Ishikawa (cell line): ENCODE data around the gene GLRB.

Source experiments
- CEBPB ChIP-seq: IDR thresholded peaks from 2 replicates; pipeline ENCODE4 v1.6.1; 2012
- CREB1 ChIP-seq: IDR thresholded peaks from 2 replicates; pipeline ENCODE4 v1.6.1; 2012; ENCODE audit warnings: low read depth
- EGR1 ChIP-seq: IDR thresholded peaks from 2 replicates; pipeline ENCODE4 v1.6.1; 2012
- EP300 ChIP-seq: IDR thresholded peaks from 2 replicates; pipeline ENCODE4 v1.6.1; 2012; ENCODE audit warnings: borderline replicate concordance
- FOXM1 ChIP-seq: IDR thresholded peaks from 2 replicates; pipeline ENCODE4 v1.6.1; 2012; ENCODE audit warnings: low read depth, borderline replicate concordance
- NFIC ChIP-seq: IDR thresholded peaks from 2 replicates; pipeline ENCODE4 v1.6.1; 2012
- RAD21 ChIP-seq: IDR thresholded peaks from 2 replicates; pipeline ENCODE4 v1.6.1; 2012; ENCODE audit warnings: low read depth
- TAF1 ChIP-seq: IDR thresholded peaks from 2 replicates; pipeline ENCODE4 v1.6.1; 2012; ENCODE audit warnings: low read depth, mild to moderate bottlenecking
- TCF12 ChIP-seq: IDR thresholded peaks from 2 replicates; pipeline ENCODE4 v1.6.1; 2012; ENCODE audit warnings: low read depth
- TEAD4 ChIP-seq: IDR thresholded peaks from 2 replicates; pipeline ENCODE4 v1.6.1; 2012
- YY1 ChIP-seq: IDR thresholded peaks from 2 replicates; pipeline ENCODE4 v1.6.1; 2012; ENCODE audit warnings: low read depth
- ZBTB7A ChIP-seq: IDR thresholded peaks from 2 replicates; pipeline ENCODE4 v1.6.1; 2012; ENCODE audit warnings: low read depth
- TF ChIP-seq, protein P1 (sequence below): IDR thresholded peaks from 2 replicates; pipeline ENCODE4 v1.6.1; 2012; ENCODE audit warnings: low read depth, mild to moderate bottlenecking
- TF ChIP-seq, protein P2 (sequence below): IDR thresholded peaks from 2 replicates; pipeline ENCODE4 v1.6.1; 2012
- TF ChIP-seq, protein P3 (sequence below): IDR thresholded peaks from 2 replicates; pipeline ENCODE4 v1.6.1; 2012

GLRB gene

DNA sequence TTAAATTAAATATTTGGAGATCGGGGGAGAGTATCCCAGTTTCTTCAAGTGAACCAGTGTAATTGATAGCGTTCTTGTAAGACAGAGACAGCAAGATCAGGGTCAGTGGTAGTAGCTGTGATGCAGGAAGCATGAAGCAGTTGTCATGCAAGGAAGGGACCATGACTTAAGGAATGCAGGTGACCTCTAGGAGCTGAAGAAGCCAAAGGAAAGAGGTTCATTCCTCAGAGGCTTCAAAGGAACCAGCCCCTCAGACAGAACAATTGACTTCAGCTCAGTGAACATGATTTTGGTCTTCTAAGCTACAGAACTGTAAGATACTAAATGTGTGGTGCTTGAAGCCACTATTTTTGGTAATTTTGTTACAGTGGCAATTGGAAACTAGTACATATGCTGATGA lies 51.6 kb downstream of the GLRB start:
- no peak for TF ChIP-seq YY1
- no peak for TF ChIP-seq EP300

DNA sequence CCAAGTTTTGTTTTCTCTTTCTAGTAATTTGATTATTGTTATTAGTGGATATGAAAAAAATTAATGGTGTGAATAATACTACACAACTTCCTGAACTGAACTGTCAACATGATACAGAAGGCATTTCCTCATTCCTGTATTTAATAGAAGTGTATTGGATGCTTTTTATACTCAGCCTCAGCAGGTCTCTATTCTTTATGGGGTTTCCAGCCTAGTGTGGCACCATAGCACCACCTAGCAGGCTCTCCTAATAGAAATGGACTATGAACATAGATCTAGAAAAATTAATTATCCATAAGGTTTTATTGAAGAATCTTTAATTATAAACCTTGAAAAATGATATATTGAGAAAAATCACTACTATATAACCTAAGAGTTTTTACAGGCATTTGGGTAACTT lies 52.4 kb downstream of the GLRB start:
- no peak for TF ChIP-seq TCF12
- TF ChIP-seq TAF1, result no peak
- TF ChIP-seq TEAD4, result no peak
- no peak for TF ChIP-seq YY1
- peak; percentile 84 for TF ChIP-seq RAD21

DNA sequence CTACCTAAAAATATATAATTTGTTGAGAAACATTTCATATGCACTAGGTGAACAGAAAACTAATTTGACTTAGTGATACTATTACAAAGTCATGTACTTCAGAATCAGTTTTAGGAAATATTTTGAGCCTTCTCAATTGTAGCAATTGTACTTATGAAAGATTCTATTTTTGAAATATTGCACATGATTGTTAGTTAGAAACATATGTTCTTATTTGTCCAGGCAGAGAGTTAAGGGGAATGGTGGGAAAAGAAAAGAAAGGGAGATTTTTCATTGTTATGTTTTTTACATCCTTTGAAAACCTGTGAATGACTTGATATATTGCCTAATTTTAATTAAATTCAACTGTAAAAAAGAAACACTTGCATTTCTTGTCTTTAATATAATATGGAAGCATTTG lies 66.0 kb downstream of the GLRB start:
- no peak for TF ChIP-seq ZBTB7A
- TF ChIP-seq CREB1, result no peak
- TF ChIP-seq TAF1, result no peak
- TF ChIP-seq TEAD4, result no peak
- TF ChIP-seq TCF12, result no peak
- TF ChIP-seq, protein P1, sequence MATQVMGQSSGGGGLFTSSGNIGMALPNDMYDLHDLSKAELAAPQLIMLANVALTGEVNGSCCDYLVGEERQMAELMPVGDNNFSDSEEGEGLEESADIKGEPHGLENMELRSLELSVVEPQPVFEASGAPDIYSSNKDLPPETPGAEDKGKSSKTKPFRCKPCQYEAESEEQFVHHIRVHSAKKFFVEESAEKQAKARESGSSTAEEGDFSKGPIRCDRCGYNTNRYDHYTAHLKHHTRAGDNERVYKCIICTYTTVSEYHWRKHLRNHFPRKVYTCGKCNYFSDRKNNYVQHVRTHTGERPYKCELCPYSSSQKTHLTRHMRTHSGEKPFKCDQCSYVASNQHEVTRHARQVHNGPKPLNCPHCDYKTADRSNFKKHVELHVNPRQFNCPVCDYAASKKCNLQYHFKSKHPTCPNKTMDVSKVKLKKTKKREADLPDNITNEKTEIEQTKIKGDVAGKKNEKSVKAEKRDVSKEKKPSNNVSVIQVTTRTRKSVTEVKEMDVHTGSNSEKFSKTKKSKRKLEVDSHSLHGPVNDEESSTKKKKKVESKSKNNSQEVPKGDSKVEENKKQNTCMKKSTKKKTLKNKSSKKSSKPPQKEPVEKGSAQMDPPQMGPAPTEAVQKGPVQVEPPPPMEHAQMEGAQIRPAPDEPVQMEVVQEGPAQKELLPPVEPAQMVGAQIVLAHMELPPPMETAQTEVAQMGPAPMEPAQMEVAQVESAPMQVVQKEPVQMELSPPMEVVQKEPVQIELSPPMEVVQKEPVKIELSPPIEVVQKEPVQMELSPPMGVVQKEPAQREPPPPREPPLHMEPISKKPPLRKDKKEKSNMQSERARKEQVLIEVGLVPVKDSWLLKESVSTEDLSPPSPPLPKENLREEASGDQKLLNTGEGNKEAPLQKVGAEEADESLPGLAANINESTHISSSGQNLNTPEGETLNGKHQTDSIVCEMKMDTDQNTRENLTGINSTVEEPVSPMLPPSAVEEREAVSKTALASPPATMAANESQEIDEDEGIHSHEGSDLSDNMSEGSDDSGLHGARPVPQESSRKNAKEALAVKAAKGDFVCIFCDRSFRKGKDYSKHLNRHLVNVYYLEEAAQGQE, result no peak
- TF ChIP-seq RAD21, result no peak
- TF ChIP-seq NFIC, result no peak
- TF ChIP-seq, protein P2, sequence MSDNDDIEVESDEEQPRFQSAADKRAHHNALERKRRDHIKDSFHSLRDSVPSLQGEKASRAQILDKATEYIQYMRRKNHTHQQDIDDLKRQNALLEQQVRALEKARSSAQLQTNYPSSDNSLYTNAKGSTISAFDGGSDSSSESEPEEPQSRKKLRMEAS, result no peak
- no peak for TF ChIP-seq CEBPB
- no peak for TF ChIP-seq YY1
- no peak for TF ChIP-seq EGR1
- no peak for TF ChIP-seq FOXM1
- TF ChIP-seq, protein P3, sequence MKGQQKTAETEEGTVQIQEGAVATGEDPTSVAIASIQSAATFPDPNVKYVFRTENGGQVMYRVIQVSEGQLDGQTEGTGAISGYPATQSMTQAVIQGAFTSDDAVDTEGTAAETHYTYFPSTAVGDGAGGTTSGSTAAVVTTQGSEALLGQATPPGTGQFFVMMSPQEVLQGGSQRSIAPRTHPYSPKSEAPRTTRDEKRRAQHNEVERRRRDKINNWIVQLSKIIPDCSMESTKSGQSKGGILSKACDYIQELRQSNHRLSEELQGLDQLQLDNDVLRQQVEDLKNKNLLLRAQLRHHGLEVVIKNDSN, result no peak
- no peak for TF ChIP-seq EP300

DNA sequence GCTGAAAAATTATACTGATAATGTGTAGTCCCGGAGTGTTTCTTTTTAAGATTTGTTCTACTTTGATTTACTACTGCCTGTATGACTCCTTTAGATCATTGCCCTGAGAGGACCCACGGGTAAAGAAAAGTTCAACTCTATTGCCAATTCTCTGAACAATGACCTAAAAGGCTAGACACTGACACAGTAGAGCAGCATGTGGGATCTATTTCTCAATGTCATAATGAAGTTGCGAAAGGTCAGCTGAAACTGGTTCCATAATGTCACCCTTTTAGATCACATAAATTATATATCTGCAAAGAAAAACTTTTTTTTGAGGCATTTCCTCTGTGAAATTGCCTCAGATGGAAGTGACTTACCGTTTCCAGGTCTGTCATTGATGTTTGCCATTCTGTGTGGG lies 67.4 kb downstream of the GLRB start:
- TF ChIP-seq TCF12 (no peak), CEBPB (peak; percentile 81)

DNA sequence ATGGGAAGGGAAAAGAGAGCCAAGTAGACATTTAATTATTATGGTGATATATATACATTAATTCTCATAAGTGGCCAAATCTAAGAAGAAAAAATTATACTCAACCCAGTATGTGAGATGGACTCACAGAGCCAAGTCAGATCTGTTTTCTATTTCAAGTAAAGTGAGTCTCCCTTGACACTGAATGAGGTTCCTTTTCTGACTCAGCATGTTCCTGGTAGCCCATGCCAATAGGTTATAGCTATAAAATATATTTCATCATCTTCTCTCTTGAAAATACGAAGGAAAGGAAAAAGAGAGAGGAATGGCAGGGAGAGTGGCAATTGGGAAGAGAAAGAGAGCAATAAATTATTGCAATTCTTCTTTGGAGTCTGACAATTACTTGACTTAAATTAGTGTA lies 75.8 kb downstream of the GLRB start:
- no peak for TF ChIP-seq TEAD4
- TF ChIP-seq FOXM1, result no peak
- TF ChIP-seq, protein P1, result no peak
- no peak for TF ChIP-seq ZBTB7A
- TF ChIP-seq YY1, result no peak
- TF ChIP-seq NFIC, result no peak
- no peak for TF ChIP-seq RAD21
- no peak for TF ChIP-seq EP300
- no peak for TF ChIP-seq CREB1
- TF ChIP-seq, protein P3, result no peak
- no peak for TF ChIP-seq TCF12
- no peak for TF ChIP-seq TAF1
- TF ChIP-seq EGR1, result no peak

DNA sequence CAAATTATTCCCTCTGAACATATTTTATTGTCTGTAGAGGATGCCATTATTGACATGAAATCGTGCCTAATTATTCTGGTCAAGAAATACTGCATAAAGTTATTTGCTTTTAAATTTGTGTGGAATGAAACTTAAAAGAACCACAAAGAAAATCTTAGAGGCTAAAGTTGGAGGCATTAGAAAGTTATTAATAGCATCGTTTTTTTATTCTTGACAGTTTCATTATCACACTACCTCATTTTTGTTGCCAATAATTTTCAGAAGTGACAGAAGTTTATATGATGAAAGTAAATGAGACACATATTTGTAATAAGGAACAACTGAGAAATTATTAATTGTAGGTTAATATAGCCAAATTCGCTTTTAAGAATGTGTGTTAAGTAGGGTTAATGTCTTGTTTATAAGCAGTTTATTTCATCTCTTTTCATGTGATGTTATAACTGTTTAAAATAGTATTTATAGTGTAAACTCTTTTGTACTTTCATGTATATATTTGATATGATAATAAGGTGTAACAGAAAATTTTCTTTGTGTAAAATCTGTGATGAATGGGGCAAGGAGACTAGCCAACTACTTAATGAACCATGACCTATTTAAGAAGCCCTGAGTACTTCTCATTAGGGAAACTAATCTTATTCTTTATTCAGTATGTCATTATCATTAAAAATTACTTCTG lies 90.1 kb downstream of the GLRB start:
- TF ChIP-seq, protein P1, result no peak
- TF ChIP-seq CREB1, result no peak
- no peak for TF ChIP-seq FOXM1
